Esophagus muscularis mucosa (tissue), 4 donors: ENCODE measurements around the gene BEX4. TPM values are rescaled to one million over a fixed set of nuclear protein-coding genes. Genes with fewer than 3 reads are reported as not detected.

ENCODE experiments used
- DNase-seq: peaks from one replicate; pipeline ENCODE4 v3.0.0-alpha.2; 2017; ENCODE audit errors: extremely low spot score
- H3K27ac ChIP-seq, 4 donors: fragments of 200-600 bp; sonication (generic); replicated peaks in 1 of 4; 1 replicate in 3 of 4; 2 replicates in 1 of 4; pipeline ENCODE4 v1.5.1; 2016 to 2019; ENCODE audit warnings: mild to moderate bottlenecking in 1 of 4
- H3K27me3 ChIP-seq, 4 donors: fragments of 200-600 bp; sonication (generic); one replicate each; pipeline versions ENCODE4 v1.5.1 to v1.6.0; 2016 to 2019
- H3K36me3 ChIP-seq, 4 donors: fragments of 200-600 bp; sonication (generic); one replicate each; pipeline ENCODE4 v1.5.1; 2016 to 2019
- H3K4me1 ChIP-seq, 4 donors: fragments of 200-600 bp; sonication (generic); one replicate each; pipeline ENCODE4 v1.5.1; 2016 to 2019
- H3K4me3 ChIP-seq, 4 donors: fragments of 200-600 bp; sonication (generic); 1 replicate in 2 of 4; 2 replicates in 2 of 4; pipeline ENCODE4 v1.5.1; 2016 to 2019; ENCODE audit warnings: mild to moderate bottlenecking in 4 of 4, moderate library complexity in 1 of 4
- H3K9me3 ChIP-seq, 4 donors: fragments of 200-600 bp; sonication (generic); 1 replicate in 3 of 4; 2 replicates in 1 of 4; pipeline ENCODE4 v1.5.1; 2016 to 2019
- CTCF ChIP-seq, 3 experiments: fragments of 200-600 bp in 2 of 3; fragments of 450-650 bp in 1 of 3; sonication (generic) in 2 of 3; IDR thresholded peaks; one replicate each; pipeline ENCODE4 v1.5.1; 2017 to 2019; ENCODE audit warnings: antibody characterized with exemption in 3 of 3, mild to moderate bottlenecking in 2 of 3, moderate library complexity in 1 of 3
- EP300 ChIP-seq: sonication (generic); formaldehyde crosslinking; IDR thresholded peaks from one replicate; pipeline ENCODE4 v1.6.1; 2017; ENCODE audit warnings: antibody characterized with exemption
- POLR2A ChIP-seq: fragments of 450-650 bp; IDR thresholded peaks from one replicate; pipeline ENCODE4 v1.6.1; 2017; ENCODE audit warnings: antibody characterized with exemption, moderate library complexity, mild to moderate bottlenecking, low read depth
- POLR2AphosphoS5 ChIP-seq, 2 donors: sonication (generic); formaldehyde crosslinking; IDR thresholded peaks; one replicate each; pipeline ENCODE4 v1.6.1; 2017; ENCODE audit warnings: antibody characterized with exemption in 2 of 2
- WGBS: methylation state at CpG from one replicate; pipeline ENCODE4 v1.1.5; 2018; 5-methylcytosine and 5-hydroxymethylcytosine counted together
- intact Hi-C: fragments of 100-400 bp; cut with DNase I; formaldehyde crosslinking; loops from one replicate; pipeline ENCODE4 v1.15.1; 2023
- total RNA-seq, 4 donors: library from RNA; depleted of rRNA; stranded (reverse); fragments of >200 nt; gene quantifications; one replicate each; pipeline versions ENCODE4 v1.1.0 to v1.2.1, GENCODE V29; 2016

Gene BEX4
- total RNA-seq, 4 donors from 2014 or later: 31.1 to 66.8 (median 49.0) TPM

- TF ChIP-seq POLR2A (no peak), EP300 (no peak), POLR2AphosphoS5 (IDR thresholded peaks at IDR 0.05) (no peak), CTCF (IDR thresholded peaks at IDR 0.05) (no peak)
- no peak for DNase-seq
- intact Hi-C loops: no loop called here
- H3K4me1 ChIP-seq: no peaks in the 10 kb centered on the region
- H3K36me3 ChIP-seq: no peaks in the 10 kb centered on the region
- no peak overlapping the region for H3K4me3 ChIP-seq
- H3K27ac ChIP-seq: no peak overlapping the region
- no peaks in the 10 kb centered on the region for H3K9me3 ChIP-seq
- no peaks in the 10 kb centered on the region for H3K27me3 ChIP-seq
- 78% methylated on average over 3 of the region's 3 CpGs for WGBS
Measured at GRCh38 chrX:103201041-103201440, 13.9 kb upstream of the BEX4 start.

GRCh38 chrX:103210056-103210455, 4.9 kb upstream of the BEX4 start:
- WGBS: 73% methylated on average over 5 of the region's 5 CpGs
- no peak overlapping the region for H3K27ac ChIP-seq
- H3K4me3 ChIP-seq: no peak overlapping the region
- no peaks in the 10 kb centered on the region for H3K36me3 ChIP-seq
- no peaks in the 10 kb centered on the region for H3K27me3 ChIP-seq
- TF ChIP-seq CTCF (IDR thresholded peaks at IDR 0.05) (no peak), POLR2AphosphoS5 (IDR thresholded peaks at IDR 0.05) (no peak), POLR2A (no peak), EP300 (no peak)
- H3K9me3 ChIP-seq: no peaks in the 10 kb centered on the region
- DNase-seq: no peak
- intact Hi-C loops: no loop called here
- no peaks in the 10 kb centered on the region for H3K4me1 ChIP-seq

GRCh38 chrX:103211012-103211715, 3.7 kb upstream of the BEX4 start:
- Histone ChIP-seq H3K27ac (no peak overlapping the region), H3K36me3 (no peaks in the 10 kb centered on the region), H3K4me3 (no peak overlapping the region), H3K9me3 (no peaks in the 10 kb centered on the region), H3K4me1 (peaks cover 0 to 6% (median 2%) of the 10 kb centered on the region in 4 donors), H3K27me3 (no peaks in the 10 kb centered on the region)
- TF ChIP-seq EP300 (no peak), CTCF (IDR thresholded peaks at IDR 0.05) (peak; percentile 39 to 51 (median 42))
- DNase-seq: no peak
- intact Hi-C loops: no loop called here
- 24% methylated on average over 7 of the region's 7 CpGs for WGBS

GRCh38 chrX:103212749-103213457, 2.0 kb upstream of the BEX4 start:
- TF ChIP-seq POLR2A (no peak), CTCF (IDR thresholded peaks at IDR 0.05) (no peak), POLR2AphosphoS5 (IDR thresholded peaks at IDR 0.05) (no peak), EP300 (no peak)
- H3K27me3 ChIP-seq: no peaks in the 10 kb centered on the region
- no peaks in the 10 kb centered on the region for H3K9me3 ChIP-seq
- WGBS: 79% methylated on average over 8 of the region's 8 CpGs
- no peak overlapping the region for H3K27ac ChIP-seq
- H3K4me3 ChIP-seq: no peak overlapping the region
- no peaks in the 10 kb centered on the region for H3K36me3 ChIP-seq
- DNase-seq: no peak
- H3K4me1 ChIP-seq: peaks cover 0 to 8% (median 3%) of the 10 kb centered on the region in 4 donors
- intact Hi-C loops: no loop called here
